Stimulated activated CD4-positive, alpha-beta T cell treated with anti-CD3 and anti-CD28 coated beads, Interleukin-12 subunit alpha, Interleukin-12 subunit beta, amount 100 ng/mL, for 4 hours (primary cell): ENCODE measurements around the gene FOXP2.
"Not testable (repeated sequence)": the region's sequence is repeated elsewhere in the genome, so short reads cannot be mapped to it uniquely, and the experiment has no call there.

ENCODE experiments used
- DNase-seq: peaks from one replicate; pipeline ENCODE4 v3.0.0-alpha.2; 2020

The FOXP2 gene

DNA sequence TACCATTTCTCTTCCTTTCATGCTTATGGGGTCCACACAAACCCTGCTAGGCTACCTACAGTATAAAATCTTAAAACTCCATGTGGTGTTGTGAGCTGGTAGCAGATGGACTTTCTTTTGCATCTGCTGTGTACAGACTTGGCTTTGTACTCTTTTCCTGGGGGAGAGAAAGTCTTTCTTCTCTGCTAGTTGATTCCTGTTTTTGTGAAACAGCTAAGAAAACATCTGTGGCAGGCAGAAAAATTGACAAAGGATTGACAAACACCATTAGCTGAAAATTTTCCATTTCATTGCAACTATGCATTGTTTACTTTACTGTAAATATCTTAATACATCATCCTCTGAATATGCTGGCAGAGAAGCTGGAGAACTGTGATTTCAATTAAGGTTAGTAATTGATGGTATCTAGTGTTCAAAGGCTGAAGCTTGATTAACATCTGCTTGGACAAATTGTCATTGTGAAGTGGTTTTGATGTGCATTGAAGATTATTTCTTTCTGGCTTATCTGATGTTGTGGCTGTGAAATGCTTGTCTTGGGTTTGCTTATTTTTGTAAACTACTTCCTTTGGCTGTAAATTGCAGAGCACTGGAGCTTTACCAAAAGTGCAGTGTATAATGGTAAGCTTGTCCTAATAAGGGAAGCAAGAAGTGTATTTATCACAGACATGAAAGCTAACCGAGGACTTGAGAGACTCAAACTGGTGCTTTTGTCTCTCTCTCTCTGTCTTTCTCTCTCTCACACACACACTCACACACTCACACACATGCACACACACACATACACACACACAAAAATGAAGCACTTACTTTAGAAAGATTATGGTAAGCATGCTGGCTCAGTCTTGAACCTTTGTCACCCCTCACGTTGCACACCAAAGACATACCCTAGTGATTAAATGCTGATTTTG is at the start of gene FOXP2:
Gene FOXP2, plus strand, starts transcription at position 660 of the 908 bp plus-strand sequence. CDS start 11,697 bp downstream, outside the sequence.
- no peak for DNase-seq

DNA sequence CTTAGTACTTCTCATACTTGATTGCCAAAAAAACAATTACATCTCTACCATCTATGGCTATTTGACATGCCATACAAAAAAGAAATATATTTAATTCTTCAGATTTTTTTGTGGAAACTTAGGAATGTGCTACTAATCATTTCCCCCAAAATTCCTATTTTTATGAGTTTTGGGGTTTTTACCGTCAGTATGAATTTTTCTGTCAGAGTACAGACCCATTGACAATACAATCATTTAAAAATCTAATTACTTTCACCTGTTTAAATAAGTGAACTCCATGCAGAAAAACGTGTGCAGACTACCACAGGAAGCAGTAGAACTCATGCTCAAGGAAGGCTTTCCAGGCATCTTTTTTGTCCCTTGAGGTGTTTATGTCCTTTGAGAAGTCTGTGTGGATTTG is 48.8 kb upstream of the FOXP2 start:
- no peak for DNase-seq

DNA sequence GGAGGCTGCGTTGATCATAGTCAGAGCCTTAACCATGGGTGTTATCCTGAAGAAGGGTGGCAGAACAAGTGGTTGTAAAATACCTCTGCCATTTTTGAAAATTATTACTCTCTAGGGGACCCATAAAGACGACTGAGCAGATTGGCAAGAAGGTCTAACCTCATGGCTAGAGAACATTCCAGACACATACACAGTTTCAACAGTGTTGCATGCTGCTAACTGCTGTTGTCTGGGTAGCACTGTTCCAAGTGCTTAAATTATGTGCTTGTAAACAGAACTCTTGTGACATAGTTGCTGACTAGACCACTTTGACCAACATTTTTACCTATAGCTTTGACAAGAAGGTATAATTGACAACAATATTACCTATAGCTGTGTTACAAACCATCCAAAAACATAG is 46.1 kb upstream of the FOXP2 start:
- no peak for DNase-seq

DNA sequence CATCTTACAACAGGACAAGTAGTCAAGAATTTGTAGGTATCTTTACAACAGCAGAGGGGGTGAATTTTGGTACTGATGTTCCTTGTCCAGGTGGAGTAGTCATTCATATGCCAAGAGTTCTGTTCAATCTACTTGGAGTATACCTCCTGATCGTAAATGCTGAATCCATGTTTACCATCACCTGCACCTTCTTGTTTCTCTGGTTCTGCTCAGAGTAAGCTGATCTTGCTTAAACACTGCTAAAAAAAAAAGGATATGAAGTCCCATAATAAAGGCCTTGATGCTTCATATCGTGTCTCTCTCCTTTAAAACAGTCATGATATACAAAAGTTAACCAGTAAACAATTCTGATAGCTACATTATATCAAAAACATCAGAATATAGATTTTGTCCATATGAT is 45.3 kb upstream of the FOXP2 start:
- no peak for DNase-seq

DNA sequence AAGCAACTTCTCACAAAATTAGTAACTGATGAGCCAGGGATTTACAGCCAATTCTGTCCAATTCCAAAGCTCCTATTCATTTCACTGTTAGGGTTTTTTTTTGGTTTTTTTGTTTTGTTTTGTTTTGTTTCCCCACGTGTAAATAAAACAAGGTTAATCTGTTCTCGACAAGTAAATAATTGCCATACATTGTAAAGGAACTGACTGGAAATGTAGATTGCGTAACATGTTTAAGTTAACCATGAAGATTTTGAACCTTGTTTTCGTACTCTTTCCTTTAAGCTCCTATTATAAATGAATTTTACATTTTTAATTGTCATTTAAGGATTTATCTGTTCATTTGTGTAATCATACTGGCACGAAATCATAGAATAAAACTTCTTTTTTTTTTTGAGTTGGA is 42.0 kb upstream of the FOXP2 start:
- DNase-seq, result no peak

DNA sequence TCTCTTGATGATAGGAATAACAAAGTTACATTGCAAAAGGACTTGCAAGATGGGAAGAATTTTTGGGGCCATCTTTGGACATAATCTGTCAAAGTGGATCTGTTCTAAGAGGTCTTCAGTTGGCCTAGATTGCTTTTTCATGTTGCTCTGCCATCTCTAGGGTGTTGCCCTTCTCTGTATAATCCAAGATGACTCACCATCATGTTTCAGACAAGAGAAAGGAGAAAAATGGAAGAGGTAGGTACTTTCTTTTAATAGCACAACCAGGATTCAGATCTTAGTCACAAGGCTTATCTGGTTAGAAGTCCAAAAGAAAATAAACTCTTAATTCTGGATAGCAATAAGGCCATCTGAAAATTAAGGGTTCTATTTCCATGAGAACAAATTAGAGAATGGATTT is 38.7 kb upstream of the FOXP2 start:
- DNase-seq, result no peak

DNA sequence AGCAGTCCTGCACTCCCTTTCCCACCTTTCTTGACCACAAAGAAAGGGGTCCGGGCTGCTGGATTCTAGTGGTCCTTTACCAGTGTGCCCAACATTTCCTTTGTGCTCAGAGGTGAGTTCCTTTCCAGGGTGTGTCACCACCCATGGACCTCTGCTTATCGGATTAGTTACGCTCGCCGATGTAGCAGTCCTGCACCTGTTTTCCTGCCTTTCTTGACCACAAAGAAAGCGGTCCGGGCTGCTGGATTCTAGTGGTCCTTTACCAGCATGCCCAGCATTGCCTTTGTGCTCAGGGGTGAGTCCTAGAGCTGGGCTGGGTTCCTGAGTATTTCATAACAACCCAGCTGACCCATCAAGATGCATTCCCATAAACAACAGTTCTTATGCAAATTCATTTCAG is 30.7 kb upstream of the FOXP2 start:
- DNase-seq, result not testable (repeated sequence)

DNA sequence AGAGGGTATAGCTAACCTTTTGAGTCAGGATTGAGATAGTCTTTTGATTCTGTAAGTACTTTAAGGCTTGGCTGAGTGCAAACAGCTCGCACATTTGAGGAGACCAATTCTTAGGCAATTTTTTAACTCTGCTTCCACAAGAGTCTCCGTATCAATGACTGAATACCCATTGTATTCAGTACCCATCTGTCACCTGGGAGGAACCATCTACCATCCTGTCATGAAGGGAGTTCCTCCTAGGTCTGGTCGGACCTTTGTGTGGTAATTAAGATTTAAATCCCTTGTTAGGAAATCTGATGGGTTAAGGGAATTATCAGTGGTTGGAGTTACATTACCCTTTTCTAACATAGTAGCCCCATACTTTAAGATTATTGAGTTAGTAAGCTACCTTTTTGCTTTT is 30.3 kb upstream of the FOXP2 start:
- not testable (repeated sequence) for DNase-seq

DNA sequence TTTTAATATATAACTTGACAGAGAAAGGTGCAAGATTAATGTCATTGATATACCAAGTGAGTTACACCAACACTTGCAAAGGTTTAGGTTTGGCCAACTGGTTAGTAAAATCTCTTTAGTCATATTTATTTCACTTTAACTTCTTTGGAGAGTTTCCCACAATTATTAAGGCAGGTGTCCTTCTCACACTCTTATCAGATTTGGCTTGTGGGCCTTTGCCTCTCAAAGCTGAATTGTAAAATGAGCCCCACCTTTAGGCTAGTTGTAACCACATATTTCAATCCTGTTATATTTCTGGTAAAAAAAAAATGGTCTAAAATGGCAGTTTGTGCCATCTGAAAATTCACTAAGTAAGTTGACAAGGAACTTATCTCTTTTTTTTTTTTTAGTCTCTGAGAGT is 26.6 kb upstream of the FOXP2 start:
- DNase-seq, result no peak

DNA sequence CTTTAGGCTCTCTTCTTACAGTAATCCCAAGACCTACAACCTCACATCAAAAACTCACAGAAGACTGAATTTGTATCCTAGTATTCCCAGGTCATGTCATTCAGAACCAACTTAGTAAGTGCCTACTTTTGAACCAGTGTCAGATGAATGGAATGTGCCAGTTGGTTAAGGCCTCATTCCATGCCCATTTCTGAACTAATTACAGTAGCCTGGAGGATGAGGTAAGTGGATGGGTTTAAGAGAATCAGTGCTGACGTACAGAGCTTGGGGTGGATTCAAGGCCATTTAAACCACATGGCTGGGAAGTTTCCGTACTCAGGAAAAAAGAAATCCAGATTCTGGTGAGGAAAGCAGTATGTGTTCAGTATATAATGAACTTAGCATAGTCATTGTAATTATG is 21.9 kb upstream of the FOXP2 start:
- DNase-seq, result no peak

DNA sequence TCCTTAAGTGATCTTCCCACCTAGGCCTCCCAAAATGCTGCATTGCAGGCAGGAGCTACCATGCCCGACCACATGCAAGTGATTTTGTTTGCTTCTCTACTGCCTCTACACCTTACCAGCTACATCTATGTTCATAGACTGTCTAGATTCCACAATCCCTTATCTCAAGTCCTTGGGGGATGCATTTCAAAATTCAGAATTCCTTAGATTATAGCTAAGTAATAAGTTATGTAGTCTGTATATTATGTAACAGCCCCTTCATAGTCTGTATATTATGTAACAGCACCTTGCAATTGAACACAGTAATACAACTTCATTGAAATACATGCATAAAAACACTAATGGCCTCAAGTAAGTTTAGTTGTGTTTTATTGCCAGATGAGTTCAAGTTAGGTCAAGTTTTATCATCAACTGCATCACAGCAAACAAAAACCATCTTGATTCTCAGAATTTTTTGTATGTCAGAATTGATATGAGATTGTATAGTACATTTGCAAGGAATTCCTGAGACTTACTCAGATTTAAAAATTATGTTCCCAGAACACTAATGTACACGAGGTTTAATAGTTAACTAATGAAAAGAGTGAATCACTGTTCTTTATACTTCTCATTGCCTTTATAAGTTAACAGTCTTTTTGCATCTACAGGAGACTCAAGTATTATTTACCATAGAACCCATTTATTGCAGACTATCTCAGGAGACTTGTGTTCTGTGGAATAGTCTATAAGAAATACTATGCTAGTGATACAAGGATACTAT is 11.6 kb upstream of the FOXP2 start:
- DNase-seq, result no peak

DNA sequence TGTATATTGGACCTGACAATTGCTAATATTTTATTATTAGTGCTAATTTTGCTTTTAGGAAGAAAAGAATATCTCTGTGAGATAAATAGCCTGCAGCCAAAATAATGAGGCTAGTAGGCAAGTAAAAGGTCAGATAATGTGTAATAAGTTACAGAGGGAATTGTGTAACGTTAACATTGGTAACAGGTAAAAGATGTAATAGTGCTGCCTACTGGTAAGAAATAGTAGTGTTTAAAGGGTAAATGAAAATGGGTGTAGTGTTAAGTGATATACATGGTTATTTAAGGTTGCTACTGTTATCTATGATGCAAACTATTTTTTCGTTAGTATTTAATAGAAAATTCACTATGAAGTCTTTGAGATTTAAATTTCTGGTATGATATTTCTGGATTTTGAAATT is 9.2 kb upstream of the FOXP2 start:
- DNase-seq, result no peak

DNA sequence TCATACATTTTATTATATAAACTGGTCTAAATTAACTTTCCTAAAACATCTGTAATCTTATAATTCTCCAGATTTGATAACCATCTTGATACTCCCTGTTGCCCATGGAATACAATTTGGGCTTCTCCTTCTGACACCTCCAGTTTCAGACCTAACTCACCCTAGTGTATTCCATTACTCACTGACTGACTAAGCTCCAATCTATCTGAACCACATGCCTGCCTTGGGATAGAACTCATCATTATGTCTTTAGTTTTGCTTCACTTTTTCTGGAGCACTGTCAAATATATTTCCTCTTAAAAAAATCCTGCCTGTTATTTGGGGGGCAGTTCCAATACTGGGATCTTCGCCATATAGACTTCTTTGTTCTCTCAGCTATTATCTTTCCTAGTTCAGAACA is 4.9 kb upstream of the FOXP2 start:
- DNase-seq, result no peak

DNA sequence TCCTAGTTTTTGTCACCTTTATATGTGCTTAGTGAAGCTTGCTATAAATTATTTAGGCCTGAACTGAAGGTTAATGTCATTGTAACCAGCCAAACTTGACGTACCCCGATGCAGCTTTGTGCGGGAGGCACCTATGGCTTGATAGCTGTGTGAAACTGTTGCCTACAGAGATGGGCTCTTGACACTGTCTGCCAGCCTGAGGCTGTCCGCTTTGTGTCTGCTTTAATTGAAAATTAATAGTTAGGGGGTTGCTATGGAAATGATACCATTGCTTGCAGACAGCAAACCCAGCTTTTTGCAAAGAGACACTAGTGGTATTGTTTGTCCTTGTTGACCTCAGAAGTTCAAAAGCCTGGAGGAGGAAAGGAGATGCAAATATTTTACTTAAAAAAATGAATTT is 2.1 kb upstream of the FOXP2 start:
- DNase-seq, result no peak

DNA sequence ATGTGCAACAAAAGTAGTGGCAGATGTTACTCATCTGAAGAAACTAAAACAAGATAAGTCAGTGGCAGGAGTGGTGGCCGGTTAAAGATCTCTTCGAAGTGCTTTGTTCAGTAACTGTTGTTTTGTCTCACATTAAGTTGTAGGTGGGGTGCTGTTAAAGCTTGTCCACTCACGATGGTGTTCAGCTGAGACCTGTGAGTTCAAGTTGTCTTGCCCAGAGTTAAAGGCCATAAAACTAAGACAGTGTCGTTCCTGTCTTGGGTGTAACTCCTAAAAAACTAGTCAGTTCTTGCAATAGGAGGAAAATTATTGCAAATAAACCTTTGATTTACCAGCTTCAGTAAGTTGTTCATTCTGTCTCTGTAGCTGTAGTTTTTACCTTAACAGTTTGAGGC is 857 bp upstream of the FOXP2 start:
- DNase-seq, result no peak

DNA sequence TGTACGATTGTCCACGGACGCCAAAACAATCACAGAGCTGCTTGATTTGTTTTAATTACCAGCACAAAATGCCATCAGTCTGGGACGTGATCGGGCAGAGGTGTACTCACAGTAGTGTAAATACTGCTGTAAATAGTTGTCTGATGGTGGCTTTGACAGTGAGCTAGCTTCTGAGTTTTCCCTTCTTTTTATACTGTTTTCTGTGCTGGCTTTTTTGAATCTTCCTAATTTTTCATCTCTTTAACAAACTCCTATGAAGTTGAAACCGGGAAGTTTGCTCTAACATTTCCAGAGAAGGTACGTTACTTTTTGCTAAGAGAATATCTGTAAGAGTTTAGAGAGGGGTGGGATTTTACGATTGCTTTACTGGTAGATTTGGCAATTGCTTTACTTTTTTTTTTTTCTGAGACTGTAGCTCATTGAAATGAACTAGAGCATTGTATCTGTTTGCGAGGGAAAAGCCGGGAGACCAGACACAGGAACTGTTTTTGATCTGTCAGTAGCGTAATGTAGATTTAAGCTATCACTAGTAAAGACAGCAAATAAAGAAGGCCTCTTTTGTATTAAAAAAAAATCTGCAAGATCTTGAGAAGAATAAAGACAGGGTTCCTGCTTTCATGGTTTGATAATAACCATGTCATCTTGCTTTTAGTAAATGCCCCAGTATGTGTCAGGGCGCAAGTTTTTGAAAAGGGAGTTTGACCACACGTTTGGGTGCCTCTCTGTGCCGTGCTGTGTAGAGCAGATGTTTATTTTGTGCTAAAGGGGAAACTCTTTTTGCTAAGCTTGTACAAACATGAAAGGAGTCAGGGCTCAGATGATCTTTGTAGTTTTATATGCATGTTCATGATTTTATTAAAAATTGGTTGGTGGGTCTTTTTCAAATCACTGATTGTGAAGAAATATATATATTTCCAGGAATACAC is 712 bp downstream of the FOXP2 start:
- no peak for DNase-seq

DNA sequence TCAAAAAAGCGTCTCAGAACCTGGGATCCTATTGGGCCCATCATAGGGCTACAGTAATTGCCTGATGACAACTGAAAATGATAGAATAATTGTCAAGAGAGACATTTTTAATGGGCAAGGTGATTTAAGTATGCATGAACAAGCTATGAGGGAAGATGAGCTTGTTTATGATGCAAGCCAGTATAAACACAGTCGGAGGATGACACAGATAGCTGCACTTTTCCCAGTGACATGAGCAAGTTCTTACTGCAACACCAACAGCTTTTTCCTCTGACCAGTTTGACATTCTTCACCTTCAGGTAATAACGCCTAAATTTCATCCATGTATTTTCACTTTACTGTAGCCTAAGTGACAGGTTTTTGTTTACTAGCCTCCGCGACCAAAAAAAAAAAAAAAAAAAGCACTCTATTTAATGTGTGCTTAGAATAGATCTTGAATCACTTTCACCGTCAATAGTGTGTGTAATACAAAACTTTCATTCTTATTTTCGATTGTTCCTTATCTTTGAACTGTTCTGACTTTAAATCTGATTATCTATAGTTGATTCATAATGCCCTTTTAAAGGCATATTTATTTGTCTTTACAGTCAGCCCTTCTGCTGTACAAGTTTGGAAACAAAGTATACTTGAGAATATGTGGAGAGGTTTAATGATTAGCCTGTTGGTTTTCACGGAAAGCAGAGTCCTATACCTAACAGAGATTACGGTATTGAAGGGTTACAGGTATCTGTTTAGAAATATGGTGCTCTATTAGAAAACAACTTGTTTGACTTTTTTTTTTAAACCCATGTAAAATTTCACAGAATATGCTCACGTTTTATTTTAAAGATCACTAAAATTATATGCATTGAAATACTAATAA is 1.7 kb downstream of the FOXP2 start:
- DNase-seq, result no peak

DNA sequence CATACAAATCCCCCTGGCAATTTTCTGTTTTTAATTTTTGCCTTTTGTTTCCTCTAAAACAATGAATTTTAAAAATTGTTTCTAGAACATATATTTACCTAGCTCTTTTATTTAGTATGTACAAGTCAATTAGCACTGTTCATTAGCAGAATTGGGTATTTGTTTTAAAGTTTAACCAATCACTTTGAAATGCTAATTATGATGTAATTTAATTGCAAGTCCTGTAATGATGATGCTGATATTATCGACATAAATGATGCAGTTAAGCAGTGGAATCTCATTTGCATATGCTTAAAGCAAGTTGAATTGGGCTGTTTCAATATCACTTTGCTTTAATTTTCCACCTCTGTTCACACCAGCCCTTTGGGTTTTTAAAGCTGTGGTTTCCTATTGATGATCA is 2.7 kb downstream of the FOXP2 start:
- DNase-seq, result no peak

DNA sequence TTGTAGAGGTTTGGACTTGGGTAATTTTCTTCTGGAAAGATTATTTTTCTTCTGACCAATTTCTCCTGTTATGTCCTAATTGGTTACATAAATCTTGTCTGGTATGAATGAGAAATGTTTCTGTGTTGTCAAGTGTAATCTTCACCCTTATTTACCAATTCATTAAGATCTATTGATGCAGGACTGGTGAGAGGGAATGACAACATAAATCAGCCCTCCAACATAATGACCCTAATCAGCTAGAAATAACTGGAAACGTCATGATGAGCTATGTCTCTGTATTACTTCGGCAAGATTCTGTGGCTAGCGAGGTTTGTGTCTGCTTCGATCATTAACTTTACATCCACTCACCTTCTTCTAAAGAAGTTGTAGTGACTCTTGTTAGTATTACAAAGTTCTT is 3.5 kb downstream of the FOXP2 start:
- no peak for DNase-seq

DNA sequence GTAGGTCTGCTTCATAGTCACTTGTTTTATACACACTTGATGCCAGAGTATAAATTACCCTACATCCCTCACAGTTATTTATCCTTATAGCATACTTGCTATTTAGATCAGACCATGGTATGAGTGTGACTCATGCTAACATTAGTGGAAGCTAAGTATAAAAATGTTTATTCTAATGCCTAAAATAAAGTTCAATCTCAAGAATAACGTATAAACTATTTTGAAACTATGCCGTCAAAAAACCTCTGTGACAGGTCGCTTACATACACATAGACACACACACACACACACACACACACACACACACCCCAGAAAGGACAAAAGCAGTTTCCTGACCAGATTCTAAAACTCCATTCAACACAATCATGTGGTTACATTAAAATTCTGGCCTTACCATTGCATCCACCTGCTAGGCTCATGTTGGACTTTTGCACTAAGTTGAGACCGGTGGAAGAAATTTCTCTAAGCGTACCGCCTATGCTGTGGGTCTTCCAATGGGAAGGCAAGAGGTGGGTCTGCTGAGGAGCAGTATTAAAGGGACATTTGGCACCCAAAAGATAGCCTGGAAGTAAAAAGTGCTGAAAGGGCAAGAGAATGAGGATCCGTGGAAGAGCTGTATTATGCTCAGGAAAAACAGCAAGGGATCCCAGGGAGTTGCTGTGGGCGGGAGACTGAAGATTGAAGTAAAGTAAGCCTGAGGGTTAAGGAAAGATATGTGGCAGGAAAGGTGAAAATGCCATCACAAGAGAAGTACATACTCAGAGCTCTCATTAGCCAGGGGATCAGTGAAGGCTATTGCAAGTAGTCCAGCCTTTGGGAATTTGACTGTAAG is 5.0 kb downstream of the FOXP2 start:
- DNase-seq, result no peak
